ENCODE results near the gene MCM3. TPM values are rescaled to one million over a fixed set of nuclear protein-coding genes. Genes with fewer than 3 reads are reported as not detected.

MCM3 gene
- polyA plus RNA-seq, 1 of the 3 experiments (the other 2 are of a cell fraction), result 62.4 TPM

DNA sequence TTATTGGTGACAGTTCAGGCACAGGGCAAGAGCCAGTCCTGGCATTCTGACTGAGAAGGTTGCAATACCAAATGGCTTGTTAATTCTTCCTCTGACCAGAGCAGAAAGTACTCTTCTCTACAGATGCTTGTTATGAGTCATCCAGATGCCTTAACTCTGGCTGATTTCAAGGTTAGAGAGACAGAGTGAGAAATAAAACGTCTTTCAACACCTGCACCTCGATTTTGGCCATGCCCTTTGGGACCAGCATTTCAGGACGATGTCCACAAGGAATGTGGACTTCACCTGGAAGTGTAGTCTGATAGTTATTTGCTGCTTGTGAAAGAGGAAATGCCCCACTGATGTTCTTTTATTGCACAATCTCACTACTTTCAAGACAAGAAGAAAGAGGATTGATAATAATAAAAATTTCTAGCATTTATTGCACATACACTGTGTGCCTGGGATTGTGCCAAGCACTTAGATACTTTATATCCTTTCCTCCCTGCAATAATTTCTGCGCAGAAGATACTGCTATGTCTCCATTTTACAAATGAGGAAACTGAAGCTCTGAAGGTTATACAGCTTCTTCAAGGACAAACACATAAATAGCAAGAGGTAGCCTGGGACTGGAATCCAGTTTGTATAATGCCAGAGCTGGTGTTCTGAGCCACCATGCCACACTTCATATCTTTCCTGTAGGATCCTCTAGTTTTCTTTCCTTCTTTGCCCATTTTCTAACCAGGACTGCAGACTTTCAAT lies 33.5 kb upstream of the MCM3 start:
- CTCF ChIA-PET, result interaction anchor here (1.7 kb wide), 1 partner anchor 32 kb away, joined by 4 read pairs; no protein-coding TSS in a partner anchor
- TF ChIP-seq, protein P1, sequence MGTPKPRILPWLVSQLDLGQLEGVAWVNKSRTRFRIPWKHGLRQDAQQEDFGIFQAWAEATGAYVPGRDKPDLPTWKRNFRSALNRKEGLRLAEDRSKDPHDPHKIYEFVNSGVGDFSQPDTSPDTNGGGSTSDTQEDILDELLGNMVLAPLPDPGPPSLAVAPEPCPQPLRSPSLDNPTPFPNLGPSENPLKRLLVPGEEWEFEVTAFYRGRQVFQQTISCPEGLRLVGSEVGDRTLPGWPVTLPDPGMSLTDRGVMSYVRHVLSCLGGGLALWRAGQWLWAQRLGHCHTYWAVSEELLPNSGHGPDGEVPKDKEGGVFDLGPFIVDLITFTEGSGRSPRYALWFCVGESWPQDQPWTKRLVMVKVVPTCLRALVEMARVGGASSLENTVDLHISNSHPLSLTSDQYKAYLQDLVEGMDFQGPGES (IDR thresholded peaks at IDR 0.05; ENCODE audit: low read depth, low read length), result no peak
- no peak for TF ChIP-seq RAD21 (IDR thresholded peaks at IDR 0.05; ENCODE audit: low read length)
- TF ChIP-seq FOXJ3 (CRISPR knock-in tag; IDR thresholded peaks at IDR 0.05), result no peak
- TF ChIP-seq, protein P2, sequence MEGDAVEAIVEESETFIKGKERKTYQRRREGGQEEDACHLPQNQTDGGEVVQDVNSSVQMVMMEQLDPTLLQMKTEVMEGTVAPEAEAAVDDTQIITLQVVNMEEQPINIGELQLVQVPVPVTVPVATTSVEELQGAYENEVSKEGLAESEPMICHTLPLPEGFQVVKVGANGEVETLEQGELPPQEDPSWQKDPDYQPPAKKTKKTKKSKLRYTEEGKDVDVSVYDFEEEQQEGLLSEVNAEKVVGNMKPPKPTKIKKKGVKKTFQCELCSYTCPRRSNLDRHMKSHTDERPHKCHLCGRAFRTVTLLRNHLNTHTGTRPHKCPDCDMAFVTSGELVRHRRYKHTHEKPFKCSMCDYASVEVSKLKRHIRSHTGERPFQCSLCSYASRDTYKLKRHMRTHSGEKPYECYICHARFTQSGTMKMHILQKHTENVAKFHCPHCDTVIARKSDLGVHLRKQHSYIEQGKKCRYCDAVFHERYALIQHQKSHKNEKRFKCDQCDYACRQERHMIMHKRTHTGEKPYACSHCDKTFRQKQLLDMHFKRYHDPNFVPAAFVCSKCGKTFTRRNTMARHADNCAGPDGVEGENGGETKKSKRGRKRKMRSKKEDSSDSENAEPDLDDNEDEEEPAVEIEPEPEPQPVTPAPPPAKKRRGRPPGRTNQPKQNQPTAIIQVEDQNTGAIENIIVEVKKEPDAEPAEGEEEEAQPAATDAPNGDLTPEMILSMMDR (IDR thresholded peaks at IDR 0.05), result no peak
- TF ChIP-seq FOSL2 (IDR thresholded peaks at IDR 0.05; ENCODE audit: borderline replicate concordance, low read depth), result peak; percentile 31; the same call in 1 of the 2 replicates
- DNase-seq, result no peak
- Histone ChIP-seq H3K36me3 (replicated peaks in 1 of 2; ENCODE audit: control insufficient read depth in 1 of 2, insufficient read depth in 2 of 2, low read length in 1 of 2) (no peaks in the 10 kb centered on the region), H3K9me2 (no peaks in the 10 kb centered on the region), H4K20me1 (ENCODE audit: insufficient read depth) (no peaks in the 10 kb centered on the region), H3K9me3 (no peaks in the 10 kb centered on the region), H3K4me1 (ENCODE audit: control insufficient read depth in 1 of 2, insufficient read depth in 2 of 2, low read depth in 1 of 2, low read length in 1 of 2) (peaks cover 0 to 14% of the 10 kb centered on the region in 2 experiments; a peak in 2 of 4 replicates), H3K79me2 (ENCODE audit: insufficient read depth) (no peaks in the 10 kb centered on the region), H2AFZ (ENCODE audit: low read depth) (no peak overlapping the region), H3K27me3 (ENCODE audit: insufficient read depth) (no peaks in the 10 kb centered on the region), H3F3A (replicated peaks; ENCODE audit: insufficient read depth) (no peaks in the 10 kb centered on the region), H3K9ac (no peak overlapping the region), H3K4me2 (no peak overlapping the region), H3K27ac (ENCODE audit: low read depth in 2 of 2, low read length in 1 of 2) (no peak overlapping the region), H3K4me3 (ENCODE audit: low read depth in 2 of 2, low read length in 1 of 2) (no peak overlapping the region)
- POLR2A ChIA-PET, result no interaction called here
- WGBS (ENCODE audit: low lambda C conversion rate), result 44% methylated on average over 4 of the region's 4 CpGs

DNA sequence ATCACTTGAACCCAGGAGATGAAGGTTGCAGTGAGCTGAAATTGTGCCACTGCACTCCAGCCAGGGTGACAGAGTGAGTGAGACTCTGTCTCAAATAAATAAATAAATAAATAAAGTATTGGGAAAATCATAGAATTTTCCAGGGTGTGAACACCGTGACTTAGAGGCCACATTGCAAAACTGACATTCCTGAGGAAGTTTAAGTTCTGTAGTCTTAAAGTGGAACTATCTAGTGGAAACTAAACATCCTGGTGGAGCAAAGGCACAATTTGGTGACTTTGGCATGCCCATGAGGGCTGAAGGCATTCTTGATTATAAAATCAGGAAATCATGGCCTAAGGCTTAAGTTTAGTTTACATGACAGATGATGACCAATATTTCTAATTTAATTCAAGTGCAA lies 32.7 kb upstream of the MCM3 start:
- no peaks in the 10 kb centered on the region for H4K20me1 ChIP-seq (ENCODE audit: insufficient read depth)
- no peaks in the 10 kb centered on the region for H3K27me3 ChIP-seq (ENCODE audit: insufficient read depth)
- no peak for DNase-seq
- H3K79me2 ChIP-seq (ENCODE audit: insufficient read depth), result no peaks in the 10 kb centered on the region
- H3K9me3 ChIP-seq, result no peaks in the 10 kb centered on the region
- no peak overlapping the region for H3K4me2 ChIP-seq
- POLR2A ChIA-PET, result no interaction called here
- H3F3A ChIP-seq (replicated peaks; ENCODE audit: insufficient read depth), result no peaks in the 10 kb centered on the region
- 96% methylated on average over 1 of the region's 1 CpG for WGBS (ENCODE audit: low lambda C conversion rate)
- CTCF ChIA-PET, result no interaction called here
- TF ChIP-seq, protein P3, sequence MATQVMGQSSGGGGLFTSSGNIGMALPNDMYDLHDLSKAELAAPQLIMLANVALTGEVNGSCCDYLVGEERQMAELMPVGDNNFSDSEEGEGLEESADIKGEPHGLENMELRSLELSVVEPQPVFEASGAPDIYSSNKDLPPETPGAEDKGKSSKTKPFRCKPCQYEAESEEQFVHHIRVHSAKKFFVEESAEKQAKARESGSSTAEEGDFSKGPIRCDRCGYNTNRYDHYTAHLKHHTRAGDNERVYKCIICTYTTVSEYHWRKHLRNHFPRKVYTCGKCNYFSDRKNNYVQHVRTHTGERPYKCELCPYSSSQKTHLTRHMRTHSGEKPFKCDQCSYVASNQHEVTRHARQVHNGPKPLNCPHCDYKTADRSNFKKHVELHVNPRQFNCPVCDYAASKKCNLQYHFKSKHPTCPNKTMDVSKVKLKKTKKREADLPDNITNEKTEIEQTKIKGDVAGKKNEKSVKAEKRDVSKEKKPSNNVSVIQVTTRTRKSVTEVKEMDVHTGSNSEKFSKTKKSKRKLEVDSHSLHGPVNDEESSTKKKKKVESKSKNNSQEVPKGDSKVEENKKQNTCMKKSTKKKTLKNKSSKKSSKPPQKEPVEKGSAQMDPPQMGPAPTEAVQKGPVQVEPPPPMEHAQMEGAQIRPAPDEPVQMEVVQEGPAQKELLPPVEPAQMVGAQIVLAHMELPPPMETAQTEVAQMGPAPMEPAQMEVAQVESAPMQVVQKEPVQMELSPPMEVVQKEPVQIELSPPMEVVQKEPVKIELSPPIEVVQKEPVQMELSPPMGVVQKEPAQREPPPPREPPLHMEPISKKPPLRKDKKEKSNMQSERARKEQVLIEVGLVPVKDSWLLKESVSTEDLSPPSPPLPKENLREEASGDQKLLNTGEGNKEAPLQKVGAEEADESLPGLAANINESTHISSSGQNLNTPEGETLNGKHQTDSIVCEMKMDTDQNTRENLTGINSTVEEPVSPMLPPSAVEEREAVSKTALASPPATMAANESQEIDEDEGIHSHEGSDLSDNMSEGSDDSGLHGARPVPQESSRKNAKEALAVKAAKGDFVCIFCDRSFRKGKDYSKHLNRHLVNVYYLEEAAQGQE (IDR thresholded peaks at IDR 0.05; ENCODE audit: low read depth, low read length), result no peak
- TF ChIP-seq SMC3 (IDR thresholded peaks at IDR 0.05; ENCODE audit: low read depth, low read length) (no peak), FOXJ3 (CRISPR knock-in tag; IDR thresholded peaks at IDR 0.05) (no peak), JUND (IDR thresholded peaks at IDR 0.05) (no peak), SIN3A (IDR thresholded peaks at IDR 0.05; ENCODE audit: borderline replicate concordance, low read depth, low read length) (no peak), TAF1 (IDR thresholded peaks at IDR 0.05; ENCODE audit: borderline replicate concordance, low read depth, low read length) (no peak), RAD21 (IDR thresholded peaks at IDR 0.05; ENCODE audit: low read length) (no peak), FOXM1 (IDR thresholded peaks at IDR 0.05; ENCODE audit: low read depth) (no peak)
- TF ChIP-seq, protein P4, sequence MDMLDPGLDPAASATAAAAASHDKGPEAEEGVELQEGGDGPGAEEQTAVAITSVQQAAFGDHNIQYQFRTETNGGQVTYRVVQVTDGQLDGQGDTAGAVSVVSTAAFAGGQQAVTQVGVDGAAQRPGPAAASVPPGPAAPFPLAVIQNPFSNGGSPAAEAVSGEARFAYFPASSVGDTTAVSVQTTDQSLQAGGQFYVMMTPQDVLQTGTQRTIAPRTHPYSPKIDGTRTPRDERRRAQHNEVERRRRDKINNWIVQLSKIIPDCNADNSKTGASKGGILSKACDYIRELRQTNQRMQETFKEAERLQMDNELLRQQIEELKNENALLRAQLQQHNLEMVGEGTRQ (IDR thresholded peaks at IDR 0.05; ENCODE audit: borderline replicate concordance, low read depth, low read length), result no peak
- H3K4me1 ChIP-seq (ENCODE audit: control insufficient read depth in 1 of 2, insufficient read depth in 2 of 2, low read depth in 1 of 2, low read length in 1 of 2), result peaks cover 0 to 14% of the 10 kb centered on the region in 2 experiments; a peak in 2 of 4 replicates
- no peaks in the 10 kb centered on the region for H3K36me3 ChIP-seq (replicated peaks in 1 of 2; ENCODE audit: control insufficient read depth in 1 of 2, insufficient read depth in 2 of 2, low read length in 1 of 2)
- no peak overlapping the region for H3K4me3 ChIP-seq (ENCODE audit: low read depth in 2 of 2, low read length in 1 of 2)
- H2AFZ ChIP-seq (ENCODE audit: low read depth), result no peak overlapping the region
- no peaks in the 10 kb centered on the region for H3K9me2 ChIP-seq
- H3K27ac ChIP-seq (ENCODE audit: low read depth in 2 of 2, low read length in 1 of 2), result no peak overlapping the region
- H3K9ac ChIP-seq, result no peak overlapping the region

Data from SK-N-SH (cell line).